Measurements from ENCODE around the gene CAPN10.

Gene CAPN10

DNA sequence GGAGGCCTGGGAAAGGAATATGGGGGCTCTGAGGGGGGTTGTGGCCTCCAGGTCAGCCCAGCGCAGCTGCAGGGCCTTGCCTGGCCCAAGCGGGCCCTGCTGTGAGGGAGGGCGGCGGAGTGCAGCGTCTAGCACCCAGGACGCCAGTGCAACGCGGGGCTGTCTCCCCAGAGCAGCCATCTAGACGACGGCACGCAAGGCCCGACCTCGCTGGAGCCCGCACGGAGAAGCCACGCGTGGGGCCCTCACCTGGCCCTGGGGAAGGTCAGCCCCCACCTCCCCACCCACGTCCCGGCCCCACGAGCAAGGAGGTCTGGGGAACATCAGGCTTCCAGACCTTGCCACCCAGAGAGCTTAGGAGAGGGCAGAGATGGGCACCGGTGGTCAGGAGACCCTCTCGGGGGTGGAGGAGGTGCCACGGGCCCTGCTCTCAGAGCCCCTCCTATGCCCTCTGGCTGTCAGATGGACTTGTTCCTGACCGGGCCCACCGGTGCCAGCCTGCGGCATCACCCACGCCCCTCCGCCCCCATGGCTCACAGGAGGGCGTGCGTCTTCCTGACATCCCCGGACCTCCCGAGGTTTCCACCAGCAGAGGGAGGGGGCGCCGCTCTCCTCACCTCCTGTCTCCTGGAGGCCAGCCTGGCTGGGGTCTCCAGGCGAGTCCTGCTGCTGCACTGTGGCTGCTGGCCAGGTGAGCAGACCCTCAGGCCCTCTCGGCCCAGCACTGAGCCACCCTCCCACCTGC lies 55.7 kb downstream of the CAPN10 start:
- no peak for DNase-seq

DNA sequence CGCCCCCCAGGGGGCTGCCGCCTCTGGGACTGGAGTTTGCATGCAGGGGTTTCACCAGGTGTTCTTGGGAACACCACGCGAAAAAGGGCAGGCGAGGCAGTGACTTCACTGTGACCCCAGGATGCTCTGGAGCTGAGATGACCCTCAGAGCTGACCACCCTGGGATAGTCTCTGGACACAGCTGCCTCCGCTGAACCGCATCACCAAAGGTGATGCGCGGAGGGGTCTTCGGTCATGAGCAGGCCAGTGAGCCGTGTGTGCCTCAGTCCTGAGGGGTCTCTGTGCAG lies 56.2 kb downstream of the CAPN10 start:
- DNase-seq, result no peak

DNA sequence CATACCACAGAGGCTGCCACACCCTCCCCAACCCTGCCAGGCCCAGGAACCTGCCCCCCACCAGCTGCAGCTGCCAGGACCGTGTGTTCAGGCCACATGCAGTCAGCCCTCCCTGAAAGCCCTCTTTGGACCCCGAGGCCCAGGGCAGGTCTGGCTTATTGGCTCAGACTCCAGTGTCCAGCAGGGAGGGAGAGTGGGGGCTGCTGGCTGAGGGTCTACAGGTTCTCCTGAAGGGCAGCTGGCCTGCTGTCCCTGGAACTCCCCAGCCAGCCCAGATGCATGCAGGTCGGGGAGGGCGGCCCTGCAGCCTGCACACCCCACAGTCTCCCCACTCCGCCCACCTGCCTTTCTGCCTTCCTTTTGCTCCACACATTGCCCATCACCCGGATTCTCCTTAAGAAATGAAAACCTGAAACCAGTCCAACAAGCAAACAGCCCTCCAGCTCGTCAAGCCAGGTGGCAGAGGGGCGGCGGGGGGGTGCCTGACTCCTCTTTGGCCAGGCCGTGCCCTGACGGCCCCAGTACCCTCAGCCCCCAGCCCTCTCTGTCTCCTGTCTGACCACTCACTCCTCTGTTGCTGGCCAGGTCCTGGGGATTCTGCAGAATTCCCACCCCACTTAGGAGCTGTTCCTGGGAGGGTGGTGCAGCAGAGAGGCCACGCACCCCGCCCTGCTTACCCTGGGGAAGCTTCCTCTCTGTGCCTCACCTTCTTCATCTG lies 56.7 kb downstream of the CAPN10 start:
- DNase-seq, result no peak

DNA sequence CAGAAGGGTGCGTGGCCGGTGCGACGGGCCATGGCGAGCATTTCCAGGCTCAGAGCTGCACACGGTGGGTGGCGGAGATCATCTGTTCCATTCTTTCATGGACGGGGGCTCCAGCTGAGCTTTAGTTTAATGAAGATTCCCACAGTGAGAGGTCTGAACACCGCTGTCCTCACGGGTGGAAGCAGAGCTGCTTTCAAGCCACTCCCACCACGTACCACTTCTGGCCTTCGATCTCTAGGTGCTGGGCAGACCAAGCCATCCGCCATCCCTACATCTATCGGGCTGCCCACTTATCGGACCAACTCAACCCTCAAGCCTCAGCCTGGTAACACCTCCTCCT lies 57.2 kb downstream of the CAPN10 start:
- no peak for DNase-seq

DNA sequence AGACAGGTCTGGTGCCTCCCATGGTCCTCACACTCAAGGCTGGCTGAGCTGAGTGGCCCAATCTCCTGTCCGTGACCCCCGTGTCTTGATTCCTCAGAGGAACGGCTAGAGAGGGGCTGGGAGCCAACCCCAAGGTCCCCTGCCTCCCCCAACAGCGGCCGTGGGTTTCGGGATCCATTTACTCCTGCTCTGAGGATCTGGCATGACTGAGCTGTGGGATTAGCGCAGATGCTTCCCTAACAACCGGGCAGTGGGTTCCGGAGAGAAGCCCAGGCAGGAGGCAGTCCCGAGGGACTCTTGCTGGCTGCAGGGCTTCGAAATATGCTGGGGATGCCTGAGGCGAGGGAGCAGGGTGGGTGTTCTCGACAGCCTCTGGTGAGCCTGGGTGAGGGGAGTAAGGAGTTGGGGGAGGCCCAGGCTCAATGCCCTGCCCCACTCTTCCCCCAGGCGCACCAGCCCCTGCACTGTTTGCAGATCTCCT lies 57.7 kb downstream of the CAPN10 start:
- no peak for DNase-seq

DNA sequence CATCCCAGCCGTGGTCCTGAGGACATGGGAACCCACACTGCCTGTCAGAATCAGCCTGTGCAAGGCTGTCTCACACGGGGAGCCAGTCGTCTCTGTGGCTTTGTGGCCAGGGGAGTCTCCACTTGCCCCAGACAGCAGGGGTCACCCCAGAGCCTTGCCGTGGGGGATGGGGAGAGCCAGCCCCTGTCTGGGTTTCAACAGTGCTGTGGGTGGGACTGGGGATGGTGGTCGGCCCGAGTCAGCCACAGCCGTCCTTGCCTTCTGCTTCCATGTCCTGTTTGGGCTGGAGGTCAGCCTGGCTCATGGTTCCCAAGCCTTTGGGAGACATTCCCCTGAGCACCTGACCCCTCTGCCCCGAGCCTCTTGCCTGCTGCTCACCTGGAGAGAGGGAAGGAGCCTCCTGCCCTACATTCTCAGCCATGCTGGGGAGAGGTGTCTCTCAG lies 58.3 kb downstream of the CAPN10 start:
- DNase-seq, result no peak

DNA sequence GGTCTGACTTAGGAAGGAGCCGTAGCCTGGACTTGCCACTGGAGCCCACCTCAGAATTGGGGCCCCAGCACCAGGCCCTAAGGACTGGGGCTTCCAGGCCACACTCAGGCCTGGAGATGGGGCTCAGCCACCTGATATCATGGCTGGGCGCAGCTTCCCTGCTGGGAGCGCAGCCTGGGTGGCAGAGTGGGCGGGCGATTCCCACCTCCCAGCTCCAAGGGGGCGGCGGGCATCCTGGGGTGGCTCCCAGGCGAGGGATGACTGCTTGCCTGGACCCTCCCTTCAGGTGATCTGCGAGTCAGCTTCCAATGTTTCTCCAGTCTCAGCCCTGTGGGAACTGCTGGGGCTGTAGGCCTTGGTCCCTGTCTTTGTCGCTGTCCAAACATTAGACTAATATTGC lies 58.8 kb downstream of the CAPN10 start:
- no peak for DNase-seq

DNA sequence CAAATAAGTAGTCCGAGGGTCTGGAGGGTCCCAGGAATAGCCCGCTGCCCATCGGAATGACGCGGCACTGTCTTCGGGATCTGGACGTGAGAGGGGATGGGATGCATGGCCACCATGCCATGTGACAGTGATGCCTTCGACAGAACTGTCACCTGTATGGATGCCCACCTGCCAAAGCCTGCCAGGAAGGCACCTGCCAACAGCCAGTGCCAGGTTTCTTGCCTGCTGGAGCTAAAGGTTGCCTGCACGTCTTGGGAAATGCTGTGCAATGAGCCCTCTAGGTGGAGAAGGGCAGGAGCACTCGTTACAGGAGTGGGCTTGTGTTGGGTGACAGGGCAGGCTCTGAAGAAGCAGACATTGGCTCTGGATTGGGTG lies 59.3 kb downstream of the CAPN10 start:
- DNase-seq, result no peak

DNA sequence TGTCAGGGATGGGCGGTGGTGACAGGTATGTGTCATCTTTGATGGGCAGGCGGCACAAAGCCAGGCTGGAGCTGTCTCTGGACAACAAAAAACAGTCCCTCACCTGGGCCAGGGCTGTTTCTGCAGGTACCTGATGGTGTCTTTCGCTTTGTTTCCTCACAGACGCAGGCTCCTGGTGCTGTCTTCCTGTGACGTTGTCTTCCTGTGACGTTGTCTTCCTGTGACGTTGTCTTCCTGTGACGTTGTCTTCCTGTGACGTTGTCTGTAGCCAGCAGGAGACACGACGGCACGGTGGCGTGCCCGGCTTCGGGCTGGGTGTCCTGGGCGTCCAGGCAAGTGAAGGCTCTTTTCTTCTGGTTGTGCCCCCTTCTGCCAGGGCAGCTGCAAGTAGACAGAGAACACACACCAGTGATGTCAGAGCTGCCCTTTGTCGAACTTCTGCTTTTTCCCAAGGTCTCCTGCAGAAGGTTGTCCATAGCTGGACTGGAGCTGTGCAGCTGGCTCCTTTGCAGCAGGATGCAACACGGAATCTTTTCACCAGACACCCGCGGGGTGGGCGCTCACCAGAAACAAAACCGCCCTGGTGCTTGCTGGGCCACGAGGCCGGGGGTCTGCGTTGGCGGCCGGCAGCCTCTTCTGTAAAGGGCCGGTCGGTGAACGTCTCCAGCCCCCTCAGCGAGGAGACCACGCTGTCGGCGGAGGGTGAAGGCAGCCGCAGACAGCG lies 59.8 kb downstream of the CAPN10 start:
- DNase-seq, result no peak

DNA sequence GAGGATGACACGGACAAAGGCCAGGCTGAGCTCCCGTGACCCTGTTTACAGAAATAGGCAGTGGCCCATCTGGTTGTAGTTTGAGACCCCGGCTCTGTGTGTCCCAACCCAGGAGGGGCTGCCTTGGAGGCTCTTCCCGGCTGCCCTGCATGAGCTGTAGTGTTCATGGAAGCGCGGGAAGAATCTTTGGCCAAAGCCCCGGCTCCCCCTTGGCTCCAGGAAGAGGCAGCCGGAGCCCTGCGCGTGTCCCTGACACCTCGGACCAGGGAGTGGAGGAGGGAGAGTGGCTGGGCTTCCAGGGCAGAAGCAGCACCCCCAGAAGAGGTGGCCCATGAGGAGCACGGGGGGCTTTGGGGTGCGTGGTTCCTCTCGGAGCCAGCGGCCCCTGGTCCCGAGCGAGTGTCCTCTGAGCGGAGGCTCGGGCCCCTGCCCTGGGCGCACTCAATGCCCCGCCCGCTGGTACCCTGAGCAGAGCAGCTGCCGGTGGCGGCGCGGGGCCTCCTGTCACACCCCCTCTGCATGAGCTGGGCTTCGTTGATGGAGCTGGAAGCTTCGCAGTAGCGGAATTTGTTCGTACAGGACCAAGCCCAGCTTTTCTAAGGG lies 60.5 kb downstream of the CAPN10 start:
- DNase-seq, result no peak

DNA sequence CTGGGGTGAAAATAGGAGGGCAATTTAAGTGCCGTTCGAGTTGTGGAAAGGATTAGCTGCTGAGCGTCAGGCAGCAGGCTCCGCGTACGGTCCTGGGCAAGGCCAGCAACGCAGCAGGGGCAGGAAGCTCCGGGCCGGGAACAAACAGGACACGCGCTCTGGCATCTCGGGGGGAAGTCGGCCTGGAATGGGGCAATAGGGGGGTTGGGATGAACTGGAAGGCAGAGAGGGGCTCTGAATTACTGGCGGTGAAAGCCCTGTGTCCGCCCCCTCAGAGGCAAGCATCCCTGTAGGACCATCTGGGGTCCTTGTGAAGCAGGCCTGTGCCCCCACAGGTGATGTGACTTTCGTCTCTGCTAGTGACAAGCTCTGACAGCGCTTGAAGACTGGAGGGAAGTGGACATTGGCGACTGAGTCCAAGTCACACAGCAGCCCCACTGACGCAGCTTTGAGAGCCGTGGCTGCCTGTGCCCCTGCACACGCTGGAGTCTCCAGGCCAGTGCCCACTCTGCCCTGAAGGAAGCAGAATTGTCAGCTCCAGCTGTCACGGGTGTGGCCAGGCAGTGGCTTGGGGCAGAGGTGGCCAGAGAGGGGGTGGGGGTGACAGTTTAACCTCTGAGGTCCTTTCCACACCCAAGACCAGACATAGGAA lies 61.1 kb downstream of the CAPN10 start:
- no peak for DNase-seq

DNA sequence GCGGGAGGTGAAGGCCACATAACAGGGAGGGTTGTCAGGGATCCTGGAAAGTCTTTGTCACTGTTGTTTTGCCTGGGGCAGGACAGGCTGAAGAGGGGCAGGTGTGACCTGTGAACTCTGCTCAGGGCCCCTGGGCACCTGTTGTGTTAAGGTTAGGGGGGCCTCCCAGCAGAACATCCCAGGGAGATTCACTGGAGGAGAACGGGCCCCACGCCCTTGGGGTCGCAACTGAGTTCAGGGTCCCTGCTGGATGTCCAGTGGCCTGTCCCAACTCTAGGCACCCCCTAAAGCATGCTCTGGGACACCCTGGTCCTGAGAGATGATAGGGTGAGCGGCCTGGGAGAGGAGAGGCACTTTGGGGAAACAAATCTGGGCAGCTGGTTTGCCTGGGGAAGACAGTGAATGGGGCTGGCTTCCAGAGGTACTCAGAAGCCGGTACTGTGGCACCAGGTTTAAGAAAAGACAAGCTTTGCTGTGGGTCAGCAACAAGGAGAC lies 61.7 kb downstream of the CAPN10 start:
- no peak for DNase-seq

Measured in fibroblast of skin of back (primary cell).